HepG2 (cell line): ENCODE measurements around the gene ZFAND3. TPM values are rescaled to one million over a fixed set of nuclear protein-coding genes. Genes with fewer than 3 reads are reported as not detected.

Experiments used
- ELF1 ChIP-seq: sonication (generic); formaldehyde crosslinking; IDR thresholded peaks from 2 replicates; pipeline ENCODE4 v1.4.0; 2020; ENCODE audit warnings: missing genetic modification reagents
- KMT2B ChIP-seq: IDR thresholded peaks from 2 replicates; pipeline ENCODE4 v1.6.1; 2016; ENCODE audit warnings: missing genetic modification reagents, missing compliant biosample characterization
- MBNL3 ChIP-seq: fragments of 250-450 bp; sonication (Bioruptor Pico); conservative IDR thresholded peaks from 2 replicates; pipeline ENCODE4 v1.8.0; 2022; ENCODE audit warnings: mild to moderate bottlenecking, inconsistent platforms
- MED8 ChIP-seq: sonication (generic); formaldehyde crosslinking; IDR thresholded peaks from 2 replicates; pipeline ENCODE4 v1.8.1; 2023; ENCODE audit warnings: mild to moderate bottlenecking, missing genetic modification reagents; ENCODE audit not compliant: insufficient replicate concordance
- PITX1 ChIP-seq: sonication (generic); formaldehyde crosslinking; IDR thresholded peaks from 2 replicates; pipeline ENCODE4 v1.5.1; 2020; ENCODE audit warnings: mild to moderate bottlenecking, missing genetic modification reagents
- SALL2 ChIP-seq: sonication (generic); formaldehyde crosslinking; IDR thresholded peaks from 2 replicates; pipeline ENCODE4 v1.8.1; 2023; ENCODE audit warnings: mild to moderate bottlenecking, missing genetic modification reagents, inconsistent platforms
- SIX1 ChIP-seq: sonication (generic); formaldehyde crosslinking; IDR thresholded peaks from 2 replicates; pipeline ENCODE4 v1.4.0; 2020; ENCODE audit warnings: missing genetic modification reagents, borderline replicate concordance
- SMYD3 ChIP-seq: sonication (generic); formaldehyde crosslinking; IDR thresholded peaks from 2 replicates; pipeline ENCODE4 v1.8.1; 2023; ENCODE audit warnings: mild to moderate bottlenecking, missing genetic modification reagents
- SSRP1 ChIP-seq: IDR thresholded peaks from 2 replicates; pipeline ENCODE4 v1.6.1; 2016; ENCODE audit warnings: control low read depth
- YEATS2 ChIP-seq: sonication (generic); formaldehyde crosslinking; IDR thresholded peaks from 2 replicates; pipeline ENCODE4 v1.4.0; 2020; ENCODE audit warnings: missing genetic modification reagents, borderline replicate concordance
- ZKSCAN1 ChIP-seq: fragments of 150-350 bp; IDR thresholded peaks from 2 replicates; pipeline ENCODE4 v1.6.1; 2014; ENCODE audit warnings: low read length
- ZNF292 ChIP-seq: sonication (generic); formaldehyde crosslinking; IDR thresholded peaks from 2 replicates; pipeline ENCODE4 v1.8.1; 2022; ENCODE audit warnings: mild to moderate bottlenecking, low read depth, missing genetic modification reagents, borderline replicate concordance
- ZNF333 ChIP-seq: sonication (generic); formaldehyde crosslinking; IDR thresholded peaks from 2 replicates; pipeline ENCODE4 v1.4.0; 2020; ENCODE audit warnings: mild to moderate bottlenecking, missing genetic modification reagents, borderline replicate concordance
- ZNF460 ChIP-seq: sonication (generic); formaldehyde crosslinking; IDR thresholded peaks from 2 replicates; pipeline ENCODE4 v1.5.1; 2020; ENCODE audit warnings: missing genetic modification reagents, mild to moderate bottlenecking, borderline replicate concordance
- ZNF605 ChIP-seq: sonication (generic); formaldehyde crosslinking; IDR thresholded peaks from 2 replicates; pipeline ENCODE4 v1.8.0; 2022; ENCODE audit warnings: mild to moderate bottlenecking, missing genetic modification reagents
- ZSCAN31 ChIP-seq: sonication (generic); formaldehyde crosslinking; IDR thresholded peaks from 2 replicates; pipeline ENCODE4 v1.5.0; 2020; ENCODE audit warnings: low read depth, mild to moderate bottlenecking, missing genetic modification reagents
- polyA plus RNA-seq, 8 experiments: library from polyadenylated mRNA; depleted of rRNA in 3 of 8; stranded (reverse) in 7 of 8; unstranded in 1 of 8; fragments of >200 nt; fragmentation: Illumina TruSeq in 4 of 8; extraction: Trizol in 4 of 8; gene quantifications; 2 replicates each; pipeline versions ENCODE4 v1.2.1 to v1.2.3, GENCODE V29; 2011 to 2016; ENCODE audit warnings: low read depth in 4 of 8, missing spikeins in 1 of 8, mixed read lengths in 1 of 8; ENCODE audit not compliant: insufficient read depth in 1 of 8
- total RNA-seq, 5 experiments: library from RNA; depleted of rRNA; stranded (reverse); fragments of >200 nt; fragmentation: Illumina TruSeq; extraction: Trizol; gene quantifications; 2 replicates each; pipeline ENCODE4 v1.2.3, GENCODE V29; 2016; ENCODE audit warnings: low read depth in 1 of 5
- TF ChIP-seq, protein P1 (sequence below): IDR thresholded peaks from 2 replicates; pipeline ENCODE4 v1.6.1; 2016; ENCODE audit warnings: low read depth, control low read depth
- TF ChIP-seq, protein P2 (sequence below): sonication (generic); formaldehyde crosslinking; IDR thresholded peaks from 2 replicates; pipeline ENCODE4 v1.4.0; 2020; ENCODE audit warnings: missing genetic modification reagents
- TF ChIP-seq, protein P3 (sequence below): sonication (generic); formaldehyde crosslinking; IDR thresholded peaks from 2 replicates; pipeline ENCODE4 v1.9.0; 2021; ENCODE audit warnings: missing genetic modification reagents, borderline replicate concordance
- TF ChIP-seq, protein P4 (sequence below): sonication (generic); formaldehyde crosslinking; IDR thresholded peaks from 2 replicates; pipeline ENCODE4 v1.4.0; 2020; ENCODE audit warnings: mild to moderate bottlenecking, missing genetic modification reagents

ZFAND3 gene
- total and polyA plus RNA-seq, 2 of the 13 experiments (the other 11 are each of a cell fraction or from before 2014, with no cell fraction given) = 16.4 to 17.1 TPM

DNA sequence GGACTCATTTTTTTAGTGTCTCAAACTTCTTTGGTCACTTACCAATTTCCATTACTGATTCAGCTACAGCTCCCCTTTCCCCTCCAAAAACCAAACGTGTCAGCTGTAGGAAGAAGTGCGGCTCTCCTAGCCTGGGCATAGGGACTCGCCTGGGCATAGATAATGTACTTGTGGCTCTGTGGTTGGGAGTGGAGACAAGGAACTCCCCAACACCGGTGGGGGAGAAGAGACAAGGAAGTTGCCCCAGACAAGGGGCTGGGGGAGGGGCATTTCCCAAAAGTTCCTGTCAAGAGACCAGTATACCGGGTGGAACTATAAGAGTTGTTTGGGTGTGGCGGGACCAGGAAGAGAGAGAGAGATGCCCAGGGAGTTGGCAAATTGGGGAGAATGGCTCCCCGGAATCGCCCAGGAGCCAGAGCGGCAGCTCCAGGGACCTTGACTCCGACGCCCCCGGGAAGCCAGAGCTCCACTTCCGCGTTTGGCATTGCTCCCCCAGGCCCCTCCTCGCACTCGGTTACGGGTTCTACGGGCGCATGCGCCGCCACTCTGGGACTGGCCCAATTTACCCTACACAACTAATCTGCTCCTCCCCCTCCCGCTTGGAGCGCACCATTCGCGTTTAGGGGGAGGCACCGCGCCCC lies 871 bp upstream of the ZFAND3 start (continued):
- TF ChIP-seq, protein P1, sequence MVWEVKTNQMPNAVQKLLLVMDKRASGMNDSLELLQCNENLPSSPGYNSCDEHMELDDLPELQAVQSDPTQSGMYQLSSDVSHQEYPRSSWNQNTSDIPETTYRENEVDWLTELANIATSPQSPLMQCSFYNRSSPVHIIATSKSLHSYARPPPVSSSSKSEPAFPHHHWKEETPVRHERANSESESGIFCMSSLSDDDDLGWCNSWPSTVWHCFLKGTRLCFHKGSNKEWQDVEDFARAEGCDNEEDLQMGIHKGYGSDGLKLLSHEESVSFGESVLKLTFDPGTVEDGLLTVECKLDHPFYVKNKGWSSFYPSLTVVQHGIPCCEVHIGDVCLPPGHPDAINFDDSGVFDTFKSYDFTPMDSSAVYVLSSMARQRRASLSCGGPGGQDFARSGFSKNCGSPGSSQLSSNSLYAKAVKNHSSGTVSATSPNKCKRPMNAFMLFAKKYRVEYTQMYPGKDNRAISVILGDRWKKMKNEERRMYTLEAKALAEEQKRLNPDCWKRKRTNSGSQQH = no peak
- TF ChIP-seq SSRP1 (CRISPR knock-in tag) (peak; percentile 78; the same call in 1 of the 2 replicates), PITX1 (no peak; the same call in 1 of the 2 replicates), ELF1 (CRISPR knock-in tag) (peak; percentile 99), ZNF605 (CRISPR knock-in tag) (peak; percentile 44; the same call in 1 of the 2 replicates), ZNF292 (CRISPR knock-in tag) (no peak), SALL2 (CRISPR knock-in tag) (no peak; the same call in 1 of the 2 replicates), ZNF333 (CRISPR knock-in tag) (peak; percentile 52; the same call in 1 of the 2 replicates), ZKSCAN1 (0 out of 2 replicates have a peak, but pooled peaks have one; percentile 17), MBNL3 (CRISPR knock-in tag) (no peak), SIX1 (CRISPR knock-in tag) (no peak), KMT2B (CRISPR knock-in tag) (no peak), SMYD3 (CRISPR knock-in tag) (no peak), ZNF460 (no peak), YEATS2 (CRISPR knock-in tag) (no peak), MED8 (CRISPR knock-in tag) (no peak), ZSCAN31 (CRISPR knock-in tag) (peak; percentile 11; the same call in 1 of the 2 replicates)
- TF ChIP-seq, protein P2, sequence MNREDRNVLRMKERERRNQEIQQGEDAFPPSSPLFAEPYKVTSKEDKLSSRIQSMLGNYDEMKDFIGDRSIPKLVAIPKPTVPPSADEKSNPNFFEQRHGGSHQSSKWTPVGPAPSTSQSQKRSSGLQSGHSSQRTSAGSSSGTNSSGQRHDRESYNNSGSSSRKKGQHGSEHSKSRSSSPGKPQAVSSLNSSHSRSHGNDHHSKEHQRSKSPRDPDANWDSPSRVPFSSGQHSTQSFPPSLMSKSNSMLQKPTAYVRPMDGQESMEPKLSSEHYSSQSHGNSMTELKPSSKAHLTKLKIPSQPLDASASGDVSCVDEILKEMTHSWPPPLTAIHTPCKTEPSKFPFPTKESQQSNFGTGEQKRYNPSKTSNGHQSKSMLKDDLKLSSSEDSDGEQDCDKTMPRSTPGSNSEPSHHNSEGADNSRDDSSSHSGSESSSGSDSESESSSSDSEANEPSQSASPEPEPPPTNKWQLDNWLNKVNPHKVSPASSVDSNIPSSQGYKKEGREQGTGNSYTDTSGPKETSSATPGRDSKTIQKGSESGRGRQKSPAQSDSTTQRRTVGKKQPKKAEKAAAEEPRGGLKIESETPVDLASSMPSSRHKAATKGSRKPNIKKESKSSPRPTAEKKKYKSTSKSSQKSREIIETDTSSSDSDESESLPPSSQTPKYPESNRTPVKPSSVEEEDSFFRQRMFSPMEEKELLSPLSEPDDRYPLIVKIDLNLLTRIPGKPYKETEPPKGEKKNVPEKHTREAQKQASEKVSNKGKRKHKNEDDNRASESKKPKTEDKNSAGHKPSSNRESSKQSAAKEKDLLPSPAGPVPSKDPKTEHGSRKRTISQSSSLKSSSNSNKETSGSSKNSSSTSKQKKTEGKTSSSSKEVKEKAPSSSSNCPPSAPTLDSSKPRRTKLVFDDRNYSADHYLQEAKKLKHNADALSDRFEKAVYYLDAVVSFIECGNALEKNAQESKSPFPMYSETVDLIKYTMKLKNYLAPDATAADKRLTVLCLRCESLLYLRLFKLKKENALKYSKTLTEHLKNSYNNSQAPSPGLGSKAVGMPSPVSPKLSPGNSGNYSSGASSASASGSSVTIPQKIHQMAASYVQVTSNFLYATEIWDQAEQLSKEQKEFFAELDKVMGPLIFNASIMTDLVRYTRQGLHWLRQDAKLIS = no peak
- TF ChIP-seq, protein P3, sequence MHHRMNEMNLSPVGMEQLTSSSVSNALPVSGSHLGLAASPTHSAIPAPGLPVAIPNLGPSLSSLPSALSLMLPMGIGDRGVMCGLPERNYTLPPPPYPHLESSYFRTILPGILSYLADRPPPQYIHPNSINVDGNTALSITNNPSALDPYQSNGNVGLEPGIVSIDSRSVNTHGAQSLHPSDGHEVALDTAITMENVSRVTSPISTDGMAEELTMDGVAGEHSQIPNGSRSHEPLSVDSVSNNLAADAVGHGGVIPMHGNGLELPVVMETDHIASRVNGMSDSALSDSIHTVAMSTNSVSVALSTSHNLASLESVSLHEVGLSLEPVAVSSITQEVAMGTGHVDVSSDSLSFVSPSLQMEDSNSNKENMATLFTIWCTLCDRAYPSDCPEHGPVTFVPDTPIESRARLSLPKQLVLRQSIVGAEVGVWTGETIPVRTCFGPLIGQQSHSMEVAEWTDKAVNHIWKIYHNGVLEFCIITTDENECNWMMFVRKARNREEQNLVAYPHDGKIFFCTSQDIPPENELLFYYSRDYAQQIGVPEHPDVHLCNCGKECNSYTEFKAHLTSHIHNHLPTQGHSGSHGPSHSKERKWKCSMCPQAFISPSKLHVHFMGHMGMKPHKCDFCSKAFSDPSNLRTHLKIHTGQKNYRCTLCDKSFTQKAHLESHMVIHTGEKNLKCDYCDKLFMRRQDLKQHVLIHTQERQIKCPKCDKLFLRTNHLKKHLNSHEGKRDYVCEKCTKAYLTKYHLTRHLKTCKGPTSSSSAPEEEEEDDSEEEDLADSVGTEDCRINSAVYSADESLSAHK = no peak
- TF ChIP-seq, protein P4, sequence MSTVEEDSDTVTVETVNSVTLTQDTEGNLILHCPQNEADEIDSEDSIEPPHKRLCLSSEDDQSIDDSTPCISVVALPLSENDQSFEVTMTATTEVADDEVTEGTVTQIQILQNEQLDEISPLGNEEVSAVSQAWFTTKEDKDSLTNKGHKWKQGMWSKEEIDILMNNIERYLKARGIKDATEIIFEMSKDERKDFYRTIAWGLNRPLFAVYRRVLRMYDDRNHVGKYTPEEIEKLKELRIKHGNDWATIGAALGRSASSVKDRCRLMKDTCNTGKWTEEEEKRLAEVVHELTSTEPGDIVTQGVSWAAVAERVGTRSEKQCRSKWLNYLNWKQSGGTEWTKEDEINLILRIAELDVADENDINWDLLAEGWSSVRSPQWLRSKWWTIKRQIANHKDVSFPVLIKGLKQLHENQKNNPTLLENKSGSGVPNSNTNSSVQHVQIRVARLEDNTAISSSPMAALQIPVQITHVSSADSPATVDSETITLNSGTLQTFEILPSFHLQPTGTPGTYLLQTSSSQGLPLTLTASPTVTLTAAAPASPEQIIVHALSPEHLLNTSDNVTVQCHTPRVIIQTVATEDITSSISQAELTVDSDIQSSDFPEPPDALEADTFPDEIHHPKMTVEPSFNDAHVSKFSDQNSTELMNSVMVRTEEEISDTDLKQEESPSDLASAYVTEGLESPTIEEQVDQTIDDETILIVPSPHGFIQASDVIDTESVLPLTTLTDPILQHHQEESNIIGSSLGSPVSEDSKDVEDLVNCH (CRISPR knock-in tag) = no peak
